ENCODE data around the gene MRPL36. TPM values are rescaled to one million over a fixed set of nuclear protein-coding genes. Genes with fewer than 3 reads are reported as not detected.

The MRPL36 gene
- total RNA-seq, 1 donor from 2014 or later: 28.7 TPM

- Histone ChIP-seq H3K27ac (ENCODE audit: low read depth, low read length) (no peak overlapping the region), H3K4me1 (ENCODE audit: control insufficient read depth in 3 of 3, insufficient read depth in 3 of 3, low read length in 3 of 3) (no peaks in the 10 kb centered on the region), H3K36me3 (ENCODE audit: control insufficient read depth in 3 of 3, insufficient read depth in 3 of 3, low read length in 3 of 3) (no peaks in the 10 kb centered on the region), H3K9me3 (ENCODE audit: control insufficient read depth in 3 of 3, low read length in 3 of 3) (no peaks in the 10 kb centered on the region), H3K9ac (ENCODE audit: low read depth in 1 of 3, low read length in 3 of 3) (no peak overlapping the region), H3K27me3 (ENCODE audit: control insufficient read depth in 3 of 3, insufficient read depth in 3 of 3, low read length in 3 of 3) (peaks cover 6 to 7% (median 7%) of the 10 kb centered on the region in 3 donors), H3K4me3 (ENCODE audit: low read length in 3 of 3) (no peak overlapping the region)
These were observed 15.2 kb downstream of the MRPL36 start for GRCh38 chr5:1784197-1785050.

DNA sequence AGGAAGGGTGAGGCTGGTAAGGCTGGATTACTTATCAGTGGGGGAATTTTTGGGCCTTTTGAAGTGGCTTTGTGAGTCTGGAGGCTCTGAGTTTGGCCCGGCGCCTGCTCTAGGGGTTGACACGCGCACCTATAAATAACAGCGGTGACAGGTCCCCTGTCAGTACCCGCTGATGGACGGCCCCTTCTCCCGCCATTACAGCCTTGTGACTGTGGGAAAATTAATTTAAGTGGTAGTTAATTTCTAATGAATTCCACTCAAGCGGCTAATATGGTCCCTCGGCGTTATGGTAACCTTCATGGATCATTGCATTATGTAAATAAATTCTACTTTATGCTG, 16.5 kb downstream of the MRPL36 start:
- no peak overlapping the region for H3K9ac ChIP-seq (ENCODE audit: low read depth in 1 of 3, low read length in 3 of 3)
- peaks cover 6 to 7% (median 7%) of the 10 kb centered on the region in 3 donors for H3K27me3 ChIP-seq (ENCODE audit: control insufficient read depth in 3 of 3, insufficient read depth in 3 of 3, low read length in 3 of 3)
- H3K27ac ChIP-seq (ENCODE audit: low read depth, low read length): no peak overlapping the region
- H3K4me1 ChIP-seq (ENCODE audit: control insufficient read depth in 3 of 3, insufficient read depth in 3 of 3, low read length in 3 of 3): no peaks in the 10 kb centered on the region
- no peak overlapping the region for H3K4me3 ChIP-seq (ENCODE audit: low read length in 3 of 3)
- H3K36me3 ChIP-seq (ENCODE audit: control insufficient read depth in 3 of 3, insufficient read depth in 3 of 3, low read length in 3 of 3): no peaks in the 10 kb centered on the region
- H3K9me3 ChIP-seq (ENCODE audit: control insufficient read depth in 3 of 3, low read length in 3 of 3): no peaks in the 10 kb centered on the region

GRCh38 chr5:1782385-1783215, 17.0 kb downstream of the MRPL36 start:
- no peaks in the 10 kb centered on the region for H3K36me3 ChIP-seq (ENCODE audit: control insufficient read depth in 3 of 3, insufficient read depth in 3 of 3, low read length in 3 of 3)
- H3K9me3 ChIP-seq (ENCODE audit: control insufficient read depth in 3 of 3, low read length in 3 of 3): no peaks in the 10 kb centered on the region
- no peak overlapping the region for H3K27ac ChIP-seq (ENCODE audit: low read depth, low read length)
- no peak overlapping the region for H3K9ac ChIP-seq (ENCODE audit: low read depth in 1 of 3, low read length in 3 of 3)
- peaks cover 6 to 7% (median 7%) of the 10 kb centered on the region in 3 donors for H3K27me3 ChIP-seq (ENCODE audit: control insufficient read depth in 3 of 3, insufficient read depth in 3 of 3, low read length in 3 of 3)
- H3K4me1 ChIP-seq (ENCODE audit: control insufficient read depth in 3 of 3, insufficient read depth in 3 of 3, low read length in 3 of 3): no peaks in the 10 kb centered on the region
- no peak overlapping the region for H3K4me3 ChIP-seq (ENCODE audit: low read length in 3 of 3)

- Histone ChIP-seq H3K4me1 (ENCODE audit: control insufficient read depth in 3 of 3, insufficient read depth in 3 of 3, low read length in 3 of 3) (no peaks in the 10 kb centered on the region), H3K36me3 (ENCODE audit: control insufficient read depth in 3 of 3, insufficient read depth in 3 of 3, low read length in 3 of 3) (no peaks in the 10 kb centered on the region), H3K9me3 (ENCODE audit: control insufficient read depth in 3 of 3, low read length in 3 of 3) (no peaks in the 10 kb centered on the region), H3K27ac (ENCODE audit: low read depth, low read length) (no peak overlapping the region), H3K9ac (ENCODE audit: low read depth in 1 of 3, low read length in 3 of 3) (no peak overlapping the region), H3K4me3 (ENCODE audit: low read length in 3 of 3) (no peak overlapping the region), H3K27me3 (ENCODE audit: control insufficient read depth in 3 of 3, insufficient read depth in 3 of 3, low read length in 3 of 3) (peaks cover 6 to 7% (median 7%) of the 10 kb centered on the region in 3 donors)
These were observed 17.8 kb downstream of the MRPL36 start for GRCh38 chr5:1781726-1782384.

GRCh38 chr5:1781107-1781506, 18.5 kb downstream of the MRPL36 start:
- H3K9ac ChIP-seq (ENCODE audit: low read depth in 1 of 3, low read length in 3 of 3): no peak overlapping the region
- no peak overlapping the region for H3K27ac ChIP-seq (ENCODE audit: low read depth, low read length)
- no peaks in the 10 kb centered on the region for H3K9me3 ChIP-seq (ENCODE audit: control insufficient read depth in 3 of 3, low read length in 3 of 3)
- peaks cover 0 to 7% (median 7%) of the 10 kb centered on the region in 3 donors for H3K27me3 ChIP-seq (ENCODE audit: control insufficient read depth in 3 of 3, insufficient read depth in 3 of 3, low read length in 3 of 3)
- H3K36me3 ChIP-seq (ENCODE audit: control insufficient read depth in 3 of 3, insufficient read depth in 3 of 3, low read length in 3 of 3): no peaks in the 10 kb centered on the region
- H3K4me3 ChIP-seq (ENCODE audit: low read length in 3 of 3): no peak overlapping the region
- no peaks in the 10 kb centered on the region for H3K4me1 ChIP-seq (ENCODE audit: control insufficient read depth in 3 of 3, insufficient read depth in 3 of 3, low read length in 3 of 3)

- H3K4me3 ChIP-seq (ENCODE audit: low read length in 3 of 3): no peak overlapping the region
- no peaks in the 10 kb centered on the region for H3K4me1 ChIP-seq (ENCODE audit: control insufficient read depth in 3 of 3, insufficient read depth in 3 of 3, low read length in 3 of 3)
- no peaks in the 10 kb centered on the region for H3K36me3 ChIP-seq (ENCODE audit: control insufficient read depth in 3 of 3, insufficient read depth in 3 of 3, low read length in 3 of 3)
- no peaks in the 10 kb centered on the region for H3K9me3 ChIP-seq (ENCODE audit: control insufficient read depth in 3 of 3, low read length in 3 of 3)
- no peak overlapping the region for H3K9ac ChIP-seq (ENCODE audit: low read depth in 1 of 3, low read length in 3 of 3)
- H3K27me3 ChIP-seq (ENCODE audit: control insufficient read depth in 3 of 3, insufficient read depth in 3 of 3, low read length in 3 of 3): peaks cover 0 to 7% (median 7%) of the 10 kb centered on the region in 3 donors
- H3K27ac ChIP-seq (ENCODE audit: low read depth, low read length): no peak overlapping the region
These were observed 19.1 kb downstream of the MRPL36 start for GRCh38 chr5:1780614-1780930.

DNA sequence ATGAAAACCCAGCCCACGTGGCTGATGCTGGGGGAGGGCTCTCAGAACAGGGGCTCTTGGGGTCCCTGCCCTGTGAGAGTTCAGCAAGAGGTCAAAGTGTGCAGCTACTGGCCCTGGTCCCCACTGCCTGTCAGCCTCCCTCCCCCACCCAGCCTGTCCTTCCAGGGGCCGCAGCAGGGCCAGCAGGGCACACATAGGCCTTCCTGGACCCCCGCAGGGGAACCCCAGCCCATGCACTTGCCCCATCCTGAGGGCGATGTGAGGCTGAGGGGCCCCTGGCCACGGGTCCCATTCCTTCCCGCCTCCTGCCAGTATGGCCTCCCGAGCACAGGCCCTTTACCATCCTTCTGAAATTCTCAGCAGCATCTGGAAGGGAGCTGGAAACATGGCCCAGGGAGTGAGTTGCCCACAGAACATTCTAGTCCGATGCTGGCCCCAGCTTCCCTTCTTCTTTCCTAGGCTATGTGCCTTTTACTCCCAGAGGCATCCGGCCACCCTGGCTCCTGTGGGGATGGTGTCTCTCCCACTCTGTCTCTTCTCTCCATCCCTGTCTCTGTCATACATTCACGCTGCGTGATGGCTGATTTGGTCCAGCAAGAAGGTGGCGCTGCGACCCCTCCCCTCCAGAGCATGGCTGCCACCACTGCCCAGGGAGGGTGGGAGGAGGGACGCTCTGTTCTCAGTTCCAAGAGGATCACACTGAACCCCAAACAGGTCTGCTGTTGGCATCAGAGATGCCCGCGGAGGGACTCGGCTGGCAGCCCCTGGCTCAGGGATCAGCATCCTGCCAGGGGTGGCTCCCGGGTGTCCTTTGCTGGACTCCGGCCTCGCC, 19.6 kb downstream of the MRPL36 start:
- H3K27me3 ChIP-seq (ENCODE audit: control insufficient read depth in 3 of 3, insufficient read depth in 3 of 3, low read length in 3 of 3): peaks cover 0 to 7% (median 7%) of the 10 kb centered on the region in 3 donors
- no peaks in the 10 kb centered on the region for H3K9me3 ChIP-seq (ENCODE audit: control insufficient read depth in 3 of 3, low read length in 3 of 3)
- H3K4me3 ChIP-seq (ENCODE audit: low read length in 3 of 3): no peak overlapping the region
- no peaks in the 10 kb centered on the region for H3K4me1 ChIP-seq (ENCODE audit: control insufficient read depth in 3 of 3, insufficient read depth in 3 of 3, low read length in 3 of 3)
- no peaks in the 10 kb centered on the region for H3K36me3 ChIP-seq (ENCODE audit: control insufficient read depth in 3 of 3, insufficient read depth in 3 of 3, low read length in 3 of 3)
- no peak overlapping the region for H3K9ac ChIP-seq (ENCODE audit: low read depth in 1 of 3, low read length in 3 of 3)
- H3K27ac ChIP-seq (ENCODE audit: low read depth, low read length): no peak overlapping the region

GRCh38 chr5:1779021-1779680, 20.5 kb downstream of the MRPL36 start:
- no peaks in the 10 kb centered on the region for H3K9me3 ChIP-seq (ENCODE audit: control insufficient read depth in 3 of 3, low read length in 3 of 3)
- H3K4me1 ChIP-seq (ENCODE audit: control insufficient read depth in 3 of 3, insufficient read depth in 3 of 3, low read length in 3 of 3): no peaks in the 10 kb centered on the region
- peaks cover 0 to 7% (median 4%) of the 10 kb centered on the region in 3 donors for H3K27me3 ChIP-seq (ENCODE audit: control insufficient read depth in 3 of 3, insufficient read depth in 3 of 3, low read length in 3 of 3)
- no peak overlapping the region for H3K4me3 ChIP-seq (ENCODE audit: low read length in 3 of 3)
- no peak overlapping the region for H3K27ac ChIP-seq (ENCODE audit: low read depth, low read length)
- no peaks in the 10 kb centered on the region for H3K36me3 ChIP-seq (ENCODE audit: control insufficient read depth in 3 of 3, insufficient read depth in 3 of 3, low read length in 3 of 3)
- H3K9ac ChIP-seq (ENCODE audit: low read depth in 1 of 3, low read length in 3 of 3): no peak overlapping the region
